Endothelial cell of umbilical vein (primary cell): ENCODE data around the gene GRID1. TPM values are rescaled to one million over a fixed set of nuclear protein-coding genes. Genes with fewer than 3 reads are reported as not detected.

Source experiments
- BruUV-seq: library from RNA; stranded (reverse); fragments of 400-500 nt; replicated peaks from 2 replicates; lab custom pipeline; 2021; lab: Mats Ljungman, UMichigan
- CTCF ChIA-PET: fragments of 300-600, 350-600 bp; sonication (Branson Sonifier 250); formaldehyde crosslinking; loops from one replicate; lab custom pipeline; 2021; ENCODE audit warnings: antibody characterized with exemption, inconsistent platforms; lab: Charles Lee
- POLR2A ChIA-PET: fragments of 300-600, 350-600 bp; sonication (Branson Sonifier 250); formaldehyde crosslinking; loops from one replicate; lab custom pipeline; 2021; ENCODE audit warnings: antibody characterized with exemption, inconsistent platforms; lab: Charles Lee
- DNase-seq: peaks from one replicate; pipeline ENCODE4 v3.0.0-alpha.2; 2011; ENCODE audit warnings: low read depth, low spot score
- FAIRE-seq: peaks from 2 replicates; lab custom pipeline; 2011; peaks lifted over from hg19 to GRCh38; lab: Jason Lieb, UNC
- H2AFZ ChIP-seq: 2 replicates; pipeline ENCODE4 v1.6.0; 2012; ENCODE audit warnings: low read depth, low read length, control low read depth, inconsistent platforms
- H3K27ac ChIP-seq: 2 replicates; pipeline ENCODE4 v1.5.1; 2011; ENCODE audit warnings: low read depth, mild to moderate bottlenecking, control low read depth, low read length, moderate library complexity; ENCODE audit not compliant: insufficient read depth
- H3K27me3 ChIP-seq, 2 experiments: 2 replicates each; pipeline versions ENCODE4 v1.6.0 to v1.6.1; 2011; ENCODE audit warnings: low read length in 2 of 2, mixed read lengths in 1 of 2; ENCODE audit not compliant: control insufficient read depth in 2 of 2, insufficient read depth in 2 of 2
- H3K36me3 ChIP-seq, 2 experiments: 2 replicates in 1 of 2; 3 replicates in 1 of 2; pipeline ENCODE4 v1.5.1; 2011; ENCODE audit warnings: low read length in 2 of 2, mild to moderate bottlenecking in 1 of 2, moderate library complexity in 1 of 2; ENCODE audit not compliant: control insufficient read depth in 2 of 2, insufficient read depth in 2 of 2; ENCODE audit errors: extremely low read depth in 1 of 2
- H3K4me1 ChIP-seq: 3 replicates; pipeline ENCODE4 v1.5.1; 2011; ENCODE audit warnings: mild to moderate bottlenecking, low read length; ENCODE audit not compliant: control insufficient read depth, insufficient read depth; ENCODE audit errors: extremely low read depth
- H3K4me2 ChIP-seq: 2 replicates; pipeline ENCODE4 v1.6.1; 2011; ENCODE audit warnings: low read length, control low read depth, mixed read lengths; ENCODE audit not compliant: insufficient read depth
- H3K4me3 ChIP-seq, 3 experiments: fragments of 200-600 bp in 1 of 3; sonication (generic), shearing (Covaris generic) in 1 of 3; replicated peaks in 1 of 3; 2 replicates each; pipeline ENCODE4 v1.5.1; 2011 to 2016; ENCODE audit warnings: control low read depth in 3 of 3, low read length in 3 of 3, mild to moderate bottlenecking in 2 of 3, inconsistent platforms in 1 of 3, low read depth in 1 of 3, moderate library complexity in 1 of 3; ENCODE audit not compliant: insufficient read depth in 1 of 3
- H3K79me2 ChIP-seq: 2 replicates; pipeline ENCODE4 v1.6.0; 2012; ENCODE audit warnings: low read length, inconsistent platforms; ENCODE audit not compliant: control insufficient read depth, insufficient read depth
- H3K9ac ChIP-seq: replicated peaks from 2 replicates; pipeline ENCODE3; 2011; ENCODE audit warnings: low read length, control low read depth; ENCODE audit not compliant: insufficient read depth; ENCODE audit errors: extremely low read depth
- H3K9me1 ChIP-seq: replicated peaks from 3 replicates; pipeline ENCODE4 v1.6.0; 2011; ENCODE audit warnings: mild to moderate bottlenecking, low read length; ENCODE audit not compliant: control insufficient read depth, insufficient read depth; ENCODE audit errors: extremely low read depth
- H3K9me3 ChIP-seq: replicated peaks from 2 replicates; pipeline ENCODE4 v1.5.1; 2012; ENCODE audit warnings: low read length, inconsistent platforms; ENCODE audit not compliant: control insufficient read depth, insufficient read depth
- H4K20me1 ChIP-seq: replicated peaks from 2 replicates; pipeline ENCODE3; 2011; ENCODE audit warnings: mild to moderate bottlenecking, low read length; ENCODE audit not compliant: control insufficient read depth, insufficient read depth; ENCODE audit errors: extremely low read depth
- CTCF ChIP-seq, 2 donors: IDR thresholded peaks; 1 replicate in 1 of 2; 2 replicates in 1 of 2; pipeline ENCODE4 v1.5.1; 2011; ENCODE audit warnings: low read length in 2 of 2, mild to moderate bottlenecking in 2 of 2, moderate library complexity in 2 of 2, control low read depth in 1 of 2, inconsistent platforms in 1 of 2, low read depth in 1 of 2; ENCODE audit not compliant: insufficient read depth in 1 of 2; ENCODE audit errors: extremely low read depth in 1 of 2
- EZH2 ChIP-seq: IDR thresholded peaks from 2 replicates; pipeline ENCODE4 v1.6.1; 2012; ENCODE audit warnings: borderline replicate concordance, low read depth, mild to moderate bottlenecking, moderate library complexity, low read length, inconsistent platforms; ENCODE audit not compliant: severe bottlenecking
- FOS ChIP-seq: IDR thresholded peaks from 2 replicates; pipeline ENCODE4 v1.6.1; 2011; ENCODE audit warnings: mild to moderate bottlenecking, low read length, moderate library complexity, borderline replicate concordance; ENCODE audit not compliant: insufficient read depth
- GATA2 ChIP-seq: IDR thresholded peaks from 2 replicates; pipeline ENCODE4 v1.7.0; 2011; ENCODE audit warnings: low read depth, mild to moderate bottlenecking, moderate library complexity, mixed read lengths, low read length; ENCODE audit not compliant: insufficient read length, insufficient read depth
- JUN ChIP-seq: IDR thresholded peaks from 2 replicates; pipeline ENCODE4 v1.6.1; 2011; ENCODE audit warnings: borderline replicate concordance, low read depth; ENCODE audit not compliant: insufficient read length, insufficient read depth
- MYC ChIP-seq: IDR thresholded peaks from one replicate; pipeline ENCODE4 v1.6.1; 2011; ENCODE audit warnings: mild to moderate bottlenecking, low read depth, low read length
- POLR2A ChIP-seq: IDR thresholded peaks from 2 replicates; pipeline ENCODE4 v1.6.1; 2012; ENCODE audit warnings: low read depth, mild to moderate bottlenecking, control low read depth, low read length
- POLR2AphosphoS5 ChIP-seq: IDR thresholded peaks from 2 replicates; pipeline ENCODE4 v1.6.1; 2012; ENCODE audit warnings: low read depth, mild to moderate bottlenecking, control low read depth, low read length, moderate library complexity; ENCODE audit not compliant: insufficient read depth
- dilution Hi-C: fragments of 300-500 bp; cut with MboI; formaldehyde crosslinking; loops from one replicate; pipeline ENCODE4 v1.15.0; 2019; ENCODE audit warnings: low sequenced_read_pairs; ENCODE audit not compliant: extremely low pct_ligation_motif_present
- intact Hi-C: fragments of 100-400 bp; cut with micrococcal nuclease; formaldehyde crosslinking; loops from one replicate; pipeline ENCODE4 v1.10.0; 2022
- polyA plus RNA-seq, 4 experiments: library from polyadenylated mRNA; depleted of rRNA in 3 of 4; stranded (reverse) in 3 of 4; unstranded in 1 of 4; fragments of >200 nt; gene quantifications; 2 replicates each; pipeline versions ENCODE4 v1.2.1 to v1.2.3, GENCODE V29; 2011 to 2012; ENCODE audit warnings: missing spikeins in 1 of 4
- total RNA-seq: library from RNA; stranded (reverse); gene quantifications from 2 replicates; pipeline ENCODE4 v1.2.3, GENCODE V29; 2021
- TF ChIP-seq, protein P1 (sequence below): IDR thresholded peaks from 2 replicates; pipeline ENCODE4 v1.6.1; 2011; ENCODE audit not compliant: insufficient read depth, insufficient read length

The GRID1 gene
- total and polyA plus RNA-seq, 2 donors (not counting 3 experiments of a cell fraction or from before 2014, with no cell fraction given): not detected

DNA sequence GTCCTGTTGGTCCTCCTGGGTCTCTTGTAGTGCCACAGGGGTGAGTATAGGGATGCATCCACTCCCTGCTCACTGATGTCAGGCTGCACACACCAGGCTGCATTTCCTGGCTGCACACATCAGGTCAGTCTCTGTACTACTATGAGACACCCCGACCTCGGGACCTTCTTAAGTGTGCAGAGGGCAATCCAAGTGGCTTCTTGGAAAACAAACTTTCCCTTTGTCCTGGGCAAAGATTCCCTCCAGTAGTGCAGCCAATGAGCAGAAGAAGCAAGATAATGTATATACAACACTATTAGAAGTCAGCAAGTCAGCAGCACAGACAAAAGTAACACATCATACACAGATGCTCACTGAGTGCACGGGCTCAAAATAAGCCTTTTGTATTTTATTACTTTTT lies 493.5 kb downstream of the GRID1 start:
- Histone ChIP-seq H3K36me3 (no peaks in the 10 kb centered on the region), H2AFZ (no peak overlapping the region), H3K9me3 (no peaks in the 10 kb centered on the region), H3K79me2 (no peaks in the 10 kb centered on the region), H3K4me1 (no peaks in the 10 kb centered on the region), H3K9ac (no peak overlapping the region), H3K4me3 (no peak overlapping the region), H3K4me2 (no peak overlapping the region), H3K27me3 (no peaks in the 10 kb centered on the region), H3K9me1 (no peaks in the 10 kb centered on the region), H4K20me1 (no peaks in the 10 kb centered on the region), H3K27ac (no peak overlapping the region)
- BruUV-seq: no TSS peak
- FAIRE-seq (no peak), DNase-seq (no peak)
- ChIA-PET CTCF (no interaction called here), POLR2A (no interaction called here)
- dilution Hi-C loops: no loop called here
- TF ChIP-seq FOS (no peak), POLR2AphosphoS5 (no peak), POLR2A (no peak), GATA2 (no peak), JUN (no peak), CTCF (IDR thresholded peaks at IDR 0.05; ENCODE audit: extremely low read depth in 1 of 2, insufficient read depth in 1 of 2, low read depth in 1 of 2, low read length in 2 of 2) (no peak), EZH2 (no peak), MYC (no peak)
- TF ChIP-seq, protein P1, sequence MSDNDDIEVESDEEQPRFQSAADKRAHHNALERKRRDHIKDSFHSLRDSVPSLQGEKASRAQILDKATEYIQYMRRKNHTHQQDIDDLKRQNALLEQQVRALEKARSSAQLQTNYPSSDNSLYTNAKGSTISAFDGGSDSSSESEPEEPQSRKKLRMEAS: no peak
- intact Hi-C loops: no loop called here
